B cell (primary cell): ENCODE data around the gene NPEPPS. TPM values are rescaled to one million over a fixed set of nuclear protein-coding genes. Genes with fewer than 3 reads are reported as not detected.

ENCODE experiments used
- ATAC-seq: fragments of 200-7000 bp; cut with Tn5 transposase; one replicate; pipeline ENCODE4 v1.10.0; 2021; ENCODE audit warnings: low read depth, mild to moderate bottlenecking, moderate number of reproducible peaks, moderate library complexity
- CTCF ChIA-PET: fragments of 350-600 bp; sonication (Branson Sonifier 250); formaldehyde crosslinking; loops from one replicate; lab custom pipeline; 2021; ENCODE audit warnings: antibody characterized with exemption, inconsistent platforms; lab: Charles Lee
- POLR2A ChIA-PET: fragments of 350-600 bp; sonication (Branson Sonifier 250); formaldehyde crosslinking; loops from one replicate; lab custom pipeline; 2021; ENCODE audit warnings: antibody characterized with exemption; lab: Charles Lee
- DNase-seq: peaks from one replicate; pipeline ENCODE4 v3.0.0; 2013
- H2AFZ ChIP-seq: 2 replicates; pipeline ENCODE4 v1.6.1; 2012; ENCODE audit warnings: mild to moderate bottlenecking, low read depth, low read length; ENCODE audit not compliant: insufficient read depth, poor library complexity, severe bottlenecking
- H3K27ac ChIP-seq, 2 donors: 1 replicate in 1 of 2; 2 replicates in 1 of 2; pipeline ENCODE4 v1.5.1; 2012 to 2013; ENCODE audit warnings: low read length in 2 of 2, mild to moderate bottlenecking in 2 of 2, moderate library complexity in 1 of 2
- H3K27me3 ChIP-seq, 4 experiments: fragments of 200-600 bp in 1 of 4; sonication (generic) in 1 of 4; replicated peaks in 1 of 4; 1 replicate in 2 of 4; 2 replicates in 2 of 4; pipeline versions ENCODE4 v1.6.1 to v1.7.0; 2013 to 2016; ENCODE audit warnings: low read length in 3 of 4, mild to moderate bottlenecking in 2 of 4, mixed read lengths in 1 of 4, moderate library complexity in 1 of 4; ENCODE audit not compliant: insufficient read depth in 4 of 4, control insufficient read depth in 3 of 4; ENCODE audit errors: control extremely low read depth in 1 of 4
- H3K36me3 ChIP-seq, 2 experiments: replicated peaks in 1 of 2; 1 replicate in 1 of 2; 2 replicates in 1 of 2; pipeline versions ENCODE4 v1.6.1 to v1.7.1; 2013; ENCODE audit warnings: low read length in 1 of 2; ENCODE audit not compliant: insufficient read depth in 2 of 2, control insufficient read depth in 1 of 2; ENCODE audit errors: control extremely low read depth in 1 of 2, extremely low read depth in 1 of 2
- H3K4me1 ChIP-seq, 2 donors: fragments of 200-600 bp in 1 of 2; sonication (generic) in 1 of 2; 1 replicate in 1 of 2; 2 replicates in 1 of 2; pipeline versions ENCODE4 v1.5.1 to v1.6.1; 2013 to 2017; ENCODE audit warnings: low read length in 2 of 2; ENCODE audit not compliant: control insufficient read depth in 2 of 2, insufficient read depth in 2 of 2
- H3K4me2 ChIP-seq: replicated peaks from 2 replicates; pipeline ENCODE3; 2012; ENCODE audit warnings: mild to moderate bottlenecking, low read depth, low read length; ENCODE audit not compliant: poor library complexity, severe bottlenecking
- H3K4me3 ChIP-seq, 5 experiments: fragments of 200-600 bp in 1 of 5; sonication (generic) in 1 of 5; 1 replicate in 3 of 5; 2 replicates in 2 of 5; pipeline versions ENCODE4 v1.5.1 to v1.7.0; 2011 to 2016; ENCODE audit warnings: low read length in 4 of 5, mild to moderate bottlenecking in 4 of 5, low read depth in 2 of 5, control low read depth in 1 of 5, moderate library complexity in 1 of 5; ENCODE audit not compliant: insufficient read depth in 1 of 5; ENCODE audit errors: control extremely low read depth in 1 of 5, extremely low read depth in 1 of 5
- H3K79me2 ChIP-seq: fragments of 200-600 bp; sonication (generic); one replicate; pipeline ENCODE4 v1.6.0; 2016; ENCODE audit warnings: low read length; ENCODE audit not compliant: control insufficient read depth, insufficient read depth
- H3K9ac ChIP-seq: fragments of 200-600 bp; sonication (generic); 2 replicates; pipeline ENCODE4 v1.6.1; 2017; ENCODE audit warnings: mild to moderate bottlenecking, low read length, moderate library complexity
- H3K9me3 ChIP-seq, 3 donors: one replicate each; pipeline versions ENCODE4 v1.6.1 to v1.7.1; 2013; ENCODE audit warnings: low read length in 2 of 3; ENCODE audit not compliant: control insufficient read depth in 2 of 3, insufficient read depth in 1 of 3; ENCODE audit errors: control extremely low read depth in 1 of 3
- H4K20me1 ChIP-seq: 2 replicates; pipeline ENCODE4 v1.6.0; 2012; ENCODE audit warnings: mild to moderate bottlenecking, low read length; ENCODE audit not compliant: insufficient read depth, control insufficient read depth, poor library complexity, severe bottlenecking
- H3K27ac Mint-ChIP-seq: one replicate; pipeline ENCODE4 v1.8.0; 2021; ENCODE audit warnings: mixed read lengths
- H3K27me3 Mint-ChIP-seq: one replicate; pipeline ENCODE4 v1.8.0; 2021; ENCODE audit warnings: mixed read lengths
- H3K4me1 Mint-ChIP-seq: one replicate; pipeline ENCODE4 v1.8.0; 2021; ENCODE audit warnings: mixed read lengths
- H3K4me3 Mint-ChIP-seq: one replicate; pipeline ENCODE4 v1.8.0; 2021; ENCODE audit warnings: mixed read lengths
- H3K9me3 Mint-ChIP-seq: one replicate; pipeline ENCODE4 v1.8.0; 2022; ENCODE audit warnings: mixed read lengths; ENCODE audit not compliant: insufficient read depth
- EZH2 ChIP-seq: IDR thresholded peaks from 2 replicates; pipeline ENCODE4 v1.6.1; 2012; ENCODE audit warnings: borderline replicate concordance, low read depth, mild to moderate bottlenecking, moderate library complexity, low read length; ENCODE audit not compliant: insufficient read depth, poor library complexity, severe bottlenecking
- WGBS: methylation state at CpG from one replicate; pipeline ENCODE4 v1.1.5; 2013; ENCODE audit warnings: missing lambda C conversion rate; ENCODE audit not compliant: insufficient coverage; 5-methylcytosine and 5-hydroxymethylcytosine counted together
- intact Hi-C: fragments of 100-400 bp; cut with micrococcal nuclease; formaldehyde crosslinking; loops from one replicate; pipeline ENCODE4 v1.10.0; 2022
- polyA plus RNA-seq: library from polyadenylated mRNA; depleted of rRNA; stranded (reverse); fragments of >200 nt; gene quantifications from 2 replicates; pipeline ENCODE4 v1.2.3, GENCODE V29; 2012
- total RNA-seq, 2 donors: library from RNA; stranded (reverse); fragments of 120-200 nt in 1 of 2; gene quantifications; 1 replicate in 1 of 2; 2 replicates in 1 of 2; pipeline versions ENCODE4 v1.2.3 to v1.2.4, GENCODE V29; 2013 to 2022
- TF ChIP-seq, protein P1 (sequence below): fragments of 200-600 bp; IDR thresholded peaks from one replicate; pipeline ENCODE4 v1.8.0; 2022; ENCODE audit warnings: antibody characterized with exemption, mild to moderate bottlenecking

The NPEPPS gene
- total and polyA plus RNA-seq, 2 donors (not counting 1 experiment from before 2014, with no cell fraction given) = 47.8 to 160 TPM

DNA sequence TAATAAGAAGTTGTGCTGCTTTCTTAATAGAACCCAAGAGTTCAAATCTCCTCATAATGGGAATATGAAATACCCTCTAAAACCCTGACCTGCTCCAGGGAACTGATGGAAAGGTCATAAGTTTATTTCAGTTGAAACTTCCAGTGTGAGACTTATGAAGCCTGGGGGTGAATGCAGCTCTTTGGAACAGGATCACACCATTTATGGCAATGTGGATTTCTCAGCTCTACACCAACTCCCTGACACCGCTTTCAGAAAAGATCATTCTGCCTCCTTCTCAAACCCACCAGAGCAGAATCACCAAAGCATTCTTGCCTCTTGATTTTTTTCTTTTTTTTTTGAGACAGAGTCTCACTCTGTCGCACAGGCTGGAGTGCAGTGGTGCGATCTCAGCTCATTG, 102.1 kb downstream of the NPEPPS start:
- H4K20me1 ChIP-seq = no peaks in the 10 kb centered on the region
- no peak overlapping the region for H3K4me2 ChIP-seq
- H3K9me3 Mint-ChIP-seq = no peaks in the 10 kb centered on the region
- H3K36me3 ChIP-seq = peaks cover 0 to 1% of the 10 kb centered on the region in 2 experiments
- CTCF ChIA-PET = no interaction called here
- H2AFZ ChIP-seq = no peak overlapping the region
- no peaks in the 10 kb centered on the region for H3K27me3 ChIP-seq
- POLR2A ChIA-PET = no interaction called here
- 100% methylated on average over 3 of the region's 3 CpGs for WGBS
- DNase-seq = no peak
- no peaks in the 10 kb centered on the region for H3K4me1 ChIP-seq
- H3K4me1 Mint-ChIP-seq = no peaks in the 10 kb centered on the region
- intact Hi-C loops = no loop called here
- ATAC-seq = no peak
- H3K9ac ChIP-seq = no peak overlapping the region
- no peaks in the 10 kb centered on the region for H3K79me2 ChIP-seq
- TF ChIP-seq EZH2 = no peak
- TF ChIP-seq, protein P1, sequence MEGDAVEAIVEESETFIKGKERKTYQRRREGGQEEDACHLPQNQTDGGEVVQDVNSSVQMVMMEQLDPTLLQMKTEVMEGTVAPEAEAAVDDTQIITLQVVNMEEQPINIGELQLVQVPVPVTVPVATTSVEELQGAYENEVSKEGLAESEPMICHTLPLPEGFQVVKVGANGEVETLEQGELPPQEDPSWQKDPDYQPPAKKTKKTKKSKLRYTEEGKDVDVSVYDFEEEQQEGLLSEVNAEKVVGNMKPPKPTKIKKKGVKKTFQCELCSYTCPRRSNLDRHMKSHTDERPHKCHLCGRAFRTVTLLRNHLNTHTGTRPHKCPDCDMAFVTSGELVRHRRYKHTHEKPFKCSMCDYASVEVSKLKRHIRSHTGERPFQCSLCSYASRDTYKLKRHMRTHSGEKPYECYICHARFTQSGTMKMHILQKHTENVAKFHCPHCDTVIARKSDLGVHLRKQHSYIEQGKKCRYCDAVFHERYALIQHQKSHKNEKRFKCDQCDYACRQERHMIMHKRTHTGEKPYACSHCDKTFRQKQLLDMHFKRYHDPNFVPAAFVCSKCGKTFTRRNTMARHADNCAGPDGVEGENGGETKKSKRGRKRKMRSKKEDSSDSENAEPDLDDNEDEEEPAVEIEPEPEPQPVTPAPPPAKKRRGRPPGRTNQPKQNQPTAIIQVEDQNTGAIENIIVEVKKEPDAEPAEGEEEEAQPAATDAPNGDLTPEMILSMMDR = no peak
- H3K27ac ChIP-seq = no peak overlapping the region
- no peaks in the 10 kb centered on the region for H3K27me3 Mint-ChIP-seq
- no peak overlapping the region for H3K27ac Mint-ChIP-seq
- no peaks in the 10 kb centered on the region for H3K9me3 ChIP-seq
- no peak overlapping the region for H3K4me3 Mint-ChIP-seq
- H3K4me3 ChIP-seq = no peak overlapping the region

DNA sequence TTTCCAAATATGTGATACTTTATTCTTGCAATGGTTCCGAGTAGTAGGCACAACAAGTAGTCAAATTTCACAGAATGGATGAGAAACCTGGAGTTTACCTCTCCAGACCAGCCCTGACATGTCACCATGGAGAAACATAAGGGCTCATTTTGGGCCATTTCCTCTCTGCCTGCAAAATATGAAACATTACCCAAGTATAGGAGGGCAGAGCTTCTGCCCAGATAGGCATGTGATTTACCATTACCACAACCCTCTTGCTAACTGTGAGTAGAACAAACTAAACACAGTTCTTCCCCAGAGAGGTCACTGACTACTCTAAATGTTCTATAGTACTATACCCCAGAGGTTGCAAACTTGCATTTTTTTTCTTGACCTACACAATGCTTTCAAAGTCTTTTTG, 103.1 kb downstream of the NPEPPS start:
- Mint-ChIP-seq H3K27ac (no peak overlapping the region), H3K9me3 (no peaks in the 10 kb centered on the region), H3K4me3 (no peak overlapping the region), H3K4me1 (no peaks in the 10 kb centered on the region), H3K27me3 (no peaks in the 10 kb centered on the region)
- POLR2A ChIA-PET = no interaction called here
- Histone ChIP-seq H3K27ac (no peak overlapping the region), H2AFZ (no peak overlapping the region), H3K4me2 (no peak overlapping the region), H3K4me3 (no peak overlapping the region), H3K27me3 (no peaks in the 10 kb centered on the region), H3K4me1 (no peaks in the 10 kb centered on the region), H3K9me3 (no peaks in the 10 kb centered on the region), H3K36me3 (peaks cover 0 to 1% of the 10 kb centered on the region in 2 experiments), H3K79me2 (no peaks in the 10 kb centered on the region), H3K9ac (no peak overlapping the region), H4K20me1 (no peaks in the 10 kb centered on the region)
- WGBS = no CpG with 5 or more reads among the region's 1 CpG
- no peak for TF ChIP-seq EZH2
- TF ChIP-seq, protein P1 = no peak
- intact Hi-C loops = no loop called here
- CTCF ChIA-PET = interaction anchor here (0.7 to 1.8 kb wide), 4 partner anchors 16 to 691 kb away, joined by 3 to 4 read pairs (median 4); no protein-coding TSS in a partner anchor
- ATAC-seq (no peak), DNase-seq (no peak)
